Heart right ventricle (tissue), 16 donors: ENCODE measurements around the gene BMP15. TPM values are rescaled to one million over a fixed set of nuclear protein-coding genes. Genes with fewer than 3 reads are reported as not detected.
A peak's percentile ranks its signal among the peaks of the same experiment; 100 is the strongest.

Experiments used
- ATAC-seq, 8 donors: fragments of 200-7000 bp; cut with Tn5 transposase; one replicate each; pipeline ENCODE4 v1.9.1; 2020; ENCODE audit warnings: mild to moderate bottlenecking in 8 of 8, moderate library complexity in 8 of 8, moderate number of reproducible peaks in 1 of 8
- DNase-seq, 2 donors: peaks; one replicate each; pipeline ENCODE4 v3.0.0-alpha.2; 2020
- H3K27ac ChIP-seq, 10 donors: fragments of 200-600 bp; sonication (generic) in 2 of 10; one replicate each; pipeline versions ENCODE4 v1.5.0 to v1.8.0; 2020 to 2022; ENCODE audit warnings: mild to moderate bottlenecking in 3 of 10
- H3K27me3 ChIP-seq, 7 donors: fragments of 200-600 bp; one replicate each; pipeline ENCODE4 v1.8.0; 2021 to 2022; ENCODE audit warnings: mild to moderate bottlenecking in 2 of 7
- H3K36me3 ChIP-seq, 9 donors: fragments of 200-600 bp; sonication (generic) in 1 of 9; one replicate each; pipeline versions ENCODE4 v1.5.0 to v1.8.0; 2020 to 2022; ENCODE audit warnings: mild to moderate bottlenecking in 2 of 9
- H3K4me1 ChIP-seq, 9 donors: fragments of 200-600 bp; sonication (generic) in 1 of 9; one replicate each; pipeline versions ENCODE4 v1.5.0 to v1.8.0; 2020 to 2022; ENCODE audit warnings: mild to moderate bottlenecking in 4 of 9
- H3K4me3 ChIP-seq, 10 donors: fragments of 200-600 bp; sonication (generic) in 2 of 10; one replicate each; pipeline versions ENCODE4 v1.5.0 to v1.8.0; 2020 to 2022; ENCODE audit warnings: mild to moderate bottlenecking in 7 of 10, moderate library complexity in 2 of 10
- H3K9me3 ChIP-seq, 11 donors: fragments of 200-600 bp in 10 of 11; sonication (generic) in 2 of 11; one replicate each; pipeline versions ENCODE4 v1.5.0 to v1.8.0; 2013 to 2022; ENCODE audit warnings: mild to moderate bottlenecking in 2 of 11, control low read depth in 1 of 11, moderate library complexity in 1 of 11
- CTCF ChIP-seq, 9 donors: fragments of 200-600 bp; sonication (generic) in 2 of 9; IDR thresholded peaks; one replicate each; pipeline versions ENCODE4 v1.5.0 to v1.8.0; 2021 to 2022; ENCODE audit warnings: antibody characterized with exemption in 9 of 9, mild to moderate bottlenecking in 5 of 9, moderate library complexity in 1 of 9
- WGBS, 2 donors: extraction: QIAGEN DNeasy Blood & Tissue Kit; methylation state at CpG; one replicate each; pipeline ENCODE4 v1.1.7; 2013; ENCODE audit warnings: inconsistent platforms in 1 of 2; 5-methylcytosine and 5-hydroxymethylcytosine counted together
- intact Hi-C, 10 donors: fragments of 100-400 bp; cut with DNase I; formaldehyde crosslinking; loops; one replicate each; pipeline versions ENCODE4 v1.11.1 to v1.14.2; 2022
- polyA plus RNA-seq, 2 donors: library from polyadenylated mRNA; stranded (reverse); fragments of 200-250 nt; gene quantifications; one replicate each; pipeline ENCODE4 v1.2.3, GENCODE V29; 2013
- total RNA-seq, 10 donors: library from RNA; stranded (reverse); fragmentation: NEBNext Ultra II Directional in 3 of 10; extraction: Animal tissue kit (Norgen Biotek cat#: 25700) in 3 of 10; gene quantifications; one replicate each; pipeline versions ENCODE4 v1.2.1 to v1.2.4, GENCODE V29; 2021 to 2023
- donor health status: Arrhythmogenic right ventricular cardiomyopathy.
- donor health status: ischemic (EF 13 %, LVEDD 7.1; RV severe dilation, severe dysfunction).
- donor health status: healthy with polysubstance abuse.
- donor health status: DM: no; HTN: yes; CAD: no.
- donor health status: DM: no; HTN: no; CAD: no.
- donor health status: ischemic (EF 25% LVEDD 6.9; RV normal size, moderate dysfunction).
- donor health status: ischemic (EF 25% LVEDD 5.7; RV mildly dilated, moderate dysfunction).
- donor health status: healthy.
- donor health status: DM: yes; HTN: yes; CAD: no.
- donor health status: Ischemic cardiomyopathy.
- donor health status: ischemic (EF 35%, LVEDD 5.7; RV mildly dilated, moderate dysfunction).
- donor health status: nonischemic (EF 11% LVEDD 7.7; RV severe dilation, severe dysfunction).
- donor health status: DM: yes; HTN: yes; CAD: no.
- donor health status: PGD.
- donor health status: ischemic (EF 29% LVEDD 5.4; RV normal size, mild dysfunction).
- donor health status: nonischemic (EF 23%, LVEDD 6.1; RV moderate dilation, normal function).

The BMP15 gene
- total and polyA plus RNA-seq, 12 donors: not detected

DNA sequence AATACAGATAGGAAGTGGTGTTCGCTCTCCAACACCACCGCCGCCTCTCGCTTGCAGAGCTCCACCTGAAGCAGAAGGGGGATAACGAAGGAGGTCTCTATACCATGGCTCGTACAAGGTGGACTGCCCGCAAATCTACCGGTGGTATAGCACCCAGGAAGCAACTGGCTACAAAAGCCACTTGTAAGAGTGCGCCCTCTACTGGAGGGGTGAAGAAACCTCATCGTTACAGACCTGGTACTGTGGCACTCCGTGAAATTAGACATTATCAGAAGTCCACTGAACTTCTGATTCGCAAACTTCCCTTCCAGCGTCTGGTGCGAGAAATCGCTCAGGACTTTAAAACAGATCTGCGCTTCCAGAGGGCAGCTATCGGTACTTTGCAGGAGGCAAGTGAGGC, 5.2 kb upstream of the BMP15 start:
- peaks cover 0 to 52% (median 0%) of the 10 kb centered on the region in 7 donors for H3K27me3 ChIP-seq
- H3K36me3 ChIP-seq: no peaks in the 10 kb centered on the region
- ATAC-seq: no peak
- DNase-seq: no peak
- 95 to 96% methylated on average over 17 of the region's 17 CpGs for WGBS, 2 donors
- TF ChIP-seq CTCF (IDR thresholded peaks at IDR 0.05): peak in 3 of 9 donors; percentile 6 to 44 (median 11)
- H3K4me3 ChIP-seq: no peak overlapping the region
- no peaks in the 10 kb centered on the region for H3K4me1 ChIP-seq
- H3K27ac ChIP-seq: no peak overlapping the region
- intact Hi-C loops: no loop called here
- no peaks in the 10 kb centered on the region for H3K9me3 ChIP-seq

- Histone ChIP-seq H3K9me3 (no peaks in the 10 kb centered on the region), H3K36me3 (no peaks in the 10 kb centered on the region), H3K27ac (peak overlapping the region in 1 of 10 donors; percentile 36), H3K4me1 (no peaks in the 10 kb centered on the region), H3K4me3 (no peak overlapping the region), H3K27me3 (peaks cover 0 to 23% (median 0%) of the 10 kb centered on the region in 7 donors)
- no peak for TF ChIP-seq CTCF (IDR thresholded peaks at IDR 0.05)
- DNase-seq (peak in 1 of 2 donors; percentile 8), ATAC-seq (peak in 5 of 8 donors; percentile 54 to 86 (median 72))
- intact Hi-C loops: loop anchor here in 1 of 10 donors (5.0 kb wide), 1 partner anchor 171 kb away; no protein-coding TSS in a partner anchor
These were observed 3.0 kb downstream of the BMP15 start for GRCh38 chrX:50913520-50913919.

DNA sequence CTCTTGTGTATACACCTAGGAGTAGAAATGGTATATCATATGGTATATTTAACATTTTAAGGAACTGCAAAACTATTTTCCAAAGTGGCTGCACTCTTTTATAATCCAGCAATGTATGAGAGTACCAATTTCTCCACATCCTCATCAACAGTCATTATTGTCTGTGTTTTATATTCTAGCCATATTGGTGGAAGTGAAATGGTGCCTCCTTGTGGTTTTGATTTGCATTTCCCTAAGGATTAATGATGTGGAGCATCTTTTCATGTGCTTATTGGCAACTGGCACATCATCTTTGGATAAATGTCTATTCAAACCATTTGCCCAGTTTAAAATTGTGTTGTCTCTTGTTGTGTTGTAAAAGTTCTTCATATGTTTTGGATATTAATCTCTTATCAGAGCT, 9.6 kb downstream of the BMP15 start:
- H3K36me3 ChIP-seq: no peaks in the 10 kb centered on the region
- no peak overlapping the region for H3K4me3 ChIP-seq
- intact Hi-C loops: no loop called here
- no peaks in the 10 kb centered on the region for H3K9me3 ChIP-seq
- H3K4me1 ChIP-seq: no peaks in the 10 kb centered on the region
- DNase-seq (no peak), ATAC-seq (no peak)
- peaks cover 0 to 34% (median 0%) of the 10 kb centered on the region in 7 donors for H3K27me3 ChIP-seq
- peak in 7 of 9 donors; percentile 25 to 49 (median 39) for TF ChIP-seq CTCF (IDR thresholded peaks at IDR 0.05)
- no peak overlapping the region for H3K27ac ChIP-seq

DNA sequence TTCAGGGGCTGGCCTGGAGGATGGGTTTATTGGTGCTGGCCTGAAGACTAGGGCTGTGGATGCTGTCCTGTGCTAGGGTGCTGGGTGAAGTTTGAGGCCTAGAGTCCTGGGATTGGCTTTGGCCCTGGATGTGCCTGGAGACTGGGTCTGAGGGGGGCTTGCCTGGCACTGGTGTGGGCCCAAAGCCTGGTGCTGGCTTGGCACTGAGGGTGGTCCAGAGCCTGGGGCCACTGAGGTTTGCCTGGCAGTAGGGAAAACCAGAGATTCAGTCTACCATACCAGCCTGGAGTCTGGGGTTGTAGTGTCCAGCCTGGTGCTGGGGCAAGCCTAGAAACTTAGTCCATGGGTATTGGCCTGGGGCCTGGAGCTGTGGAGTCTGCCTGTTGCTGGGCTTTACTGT, 16.6 kb downstream of the BMP15 start:
- DNase-seq: no peak
- intact Hi-C loops: no loop called here
- TF ChIP-seq CTCF (IDR thresholded peaks at IDR 0.05): no peak
- H3K27me3 ChIP-seq: peaks cover 0 to 27% (median 0%) of the 10 kb centered on the region in 7 donors
- no peak overlapping the region for H3K27ac ChIP-seq
- no peak for ATAC-seq
- H3K4me3 ChIP-seq: no peak overlapping the region
- H3K9me3 ChIP-seq: no peaks in the 10 kb centered on the region
- no peaks in the 10 kb centered on the region for H3K4me1 ChIP-seq
- no peaks in the 10 kb centered on the region for H3K36me3 ChIP-seq
